Breast epithelium (tissue), 3 donors: ENCODE measurements around the gene BCAN.

Experiments
- CTCF ChIP-seq, 3 donors: fragments of 450-650 bp; IDR thresholded peaks; one replicate each; pipeline ENCODE4 v1.5.1; 2016 to 2017; ENCODE audit warnings: antibody characterized with exemption in 3 of 3, mild to moderate bottlenecking in 3 of 3, moderate library complexity in 3 of 3
- POLR2AphosphoS5 ChIP-seq, 3 donors: sonication (generic); formaldehyde crosslinking; IDR thresholded peaks; one replicate each; pipeline ENCODE4 v1.6.1; 2017; ENCODE audit warnings: antibody characterized with exemption in 3 of 3

GRCh38 chr1:156608981-156609380, 32.9 kb upstream of the BCAN start:
- TF ChIP-seq POLR2AphosphoS5 (IDR thresholded peaks at IDR 0.05) = no peak
- TF ChIP-seq CTCF (IDR thresholded peaks at IDR 0.05) = peak; percentile 19 to 37 (median 23)
